ENCODE measurements around the gene TMEM221. TPM values are rescaled to one million over a fixed set of nuclear protein-coding genes. Genes with fewer than 3 reads are reported as not detected.

Gene TMEM221
- total RNA-seq, 4 donors from 2014 or later = 0.39 to 1.2 (median 0.68) TPM; not detected in 1

DNA sequence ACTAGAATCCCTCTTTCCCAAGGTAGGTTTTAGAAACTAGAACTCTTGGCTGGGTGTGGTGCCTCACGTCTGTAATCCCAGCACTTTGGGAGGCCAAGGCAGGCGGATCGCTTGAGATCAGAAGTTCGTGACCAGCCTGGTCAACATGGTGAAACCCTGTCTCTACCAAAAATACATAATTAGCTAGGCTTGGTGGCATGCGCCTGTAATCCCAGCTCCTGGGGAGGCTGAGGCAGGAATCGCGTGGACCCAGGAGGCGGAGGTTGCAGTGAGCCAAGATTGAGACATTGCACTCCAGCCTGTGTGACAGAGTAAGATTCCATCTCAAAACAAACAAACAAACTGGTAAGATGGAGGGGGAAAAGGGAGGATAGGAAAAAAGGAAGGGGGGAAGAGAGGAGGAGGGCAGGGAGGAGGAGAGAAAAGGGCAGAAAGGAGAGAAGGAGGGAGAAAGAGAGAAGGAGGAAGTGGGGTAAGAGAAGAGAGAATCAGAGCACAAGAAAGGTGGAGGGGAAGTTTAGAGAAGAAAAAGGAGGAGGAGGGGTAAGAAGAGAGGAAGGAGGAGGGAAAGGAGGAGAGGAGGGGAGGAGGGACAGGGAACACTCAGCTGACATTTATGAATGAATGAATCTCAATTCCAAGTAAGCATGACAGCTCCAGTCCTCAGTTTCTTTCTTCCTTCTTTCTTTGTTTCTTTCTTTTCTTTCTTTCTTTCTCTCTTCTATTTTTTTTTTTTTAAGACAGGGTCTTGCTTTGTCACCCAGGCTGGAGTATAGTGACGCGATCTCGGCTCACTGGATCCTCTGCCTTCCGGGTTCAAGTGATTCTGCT lies 19.2 kb upstream of the TMEM221 start:
- Histone ChIP-seq H3K27ac (peak overlapping the region; percentile 83), H3K9me3 (no peaks in the 10 kb centered on the region), H3K36me3 (no peaks in the 10 kb centered on the region), H3K4me3 (no peak overlapping the region), H3K27me3 (no peaks in the 10 kb centered on the region), H3K4me1 (peaks cover 43% of the 10 kb centered on the region)
- WGBS = 52% methylated on average over 12 of the region's 12 CpGs
- DNase-seq (ENCODE audit: low spot score in 2 of 2) = no peak
- no peak for TF ChIP-seq POLR2AphosphoS5 (IDR thresholded peaks at IDR 0.05)

DNA sequence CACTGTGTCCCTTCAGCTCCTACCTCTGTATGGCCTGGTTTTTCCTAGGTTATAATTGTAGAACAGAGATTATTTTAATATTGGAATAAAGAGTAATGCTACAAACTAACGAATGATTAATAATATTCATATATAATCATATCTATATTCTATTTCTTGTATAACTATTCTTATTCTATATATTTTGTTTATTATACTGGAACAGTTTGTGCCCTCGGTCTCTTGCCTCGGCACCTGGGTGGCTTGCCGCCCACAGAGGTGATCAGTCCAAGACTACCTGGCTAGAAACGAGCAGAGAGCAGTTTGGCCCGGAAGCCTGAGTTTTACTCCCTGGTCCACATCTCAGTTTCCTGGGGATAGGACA lies 18.0 kb upstream of the TMEM221 start:
- H3K36me3 ChIP-seq = no peaks in the 10 kb centered on the region
- H3K9me3 ChIP-seq = no peaks in the 10 kb centered on the region
- no peaks in the 10 kb centered on the region for H3K27me3 ChIP-seq
- 35% methylated on average over 6 of the region's 6 CpGs for WGBS
- H3K4me1 ChIP-seq = peaks cover 38% of the 10 kb centered on the region
- H3K27ac ChIP-seq = no peak overlapping the region
- DNase-seq (ENCODE audit: low spot score in 2 of 2) = no peak
- H3K4me3 ChIP-seq = no peak overlapping the region
- TF ChIP-seq POLR2AphosphoS5 (IDR thresholded peaks at IDR 0.05) = no peak
- TF ChIP-seq, protein P1, sequence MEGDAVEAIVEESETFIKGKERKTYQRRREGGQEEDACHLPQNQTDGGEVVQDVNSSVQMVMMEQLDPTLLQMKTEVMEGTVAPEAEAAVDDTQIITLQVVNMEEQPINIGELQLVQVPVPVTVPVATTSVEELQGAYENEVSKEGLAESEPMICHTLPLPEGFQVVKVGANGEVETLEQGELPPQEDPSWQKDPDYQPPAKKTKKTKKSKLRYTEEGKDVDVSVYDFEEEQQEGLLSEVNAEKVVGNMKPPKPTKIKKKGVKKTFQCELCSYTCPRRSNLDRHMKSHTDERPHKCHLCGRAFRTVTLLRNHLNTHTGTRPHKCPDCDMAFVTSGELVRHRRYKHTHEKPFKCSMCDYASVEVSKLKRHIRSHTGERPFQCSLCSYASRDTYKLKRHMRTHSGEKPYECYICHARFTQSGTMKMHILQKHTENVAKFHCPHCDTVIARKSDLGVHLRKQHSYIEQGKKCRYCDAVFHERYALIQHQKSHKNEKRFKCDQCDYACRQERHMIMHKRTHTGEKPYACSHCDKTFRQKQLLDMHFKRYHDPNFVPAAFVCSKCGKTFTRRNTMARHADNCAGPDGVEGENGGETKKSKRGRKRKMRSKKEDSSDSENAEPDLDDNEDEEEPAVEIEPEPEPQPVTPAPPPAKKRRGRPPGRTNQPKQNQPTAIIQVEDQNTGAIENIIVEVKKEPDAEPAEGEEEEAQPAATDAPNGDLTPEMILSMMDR (IDR thresholded peaks at IDR 0.05) = no peak
- no peak for TF ChIP-seq POLR2A (IDR thresholded peaks at IDR 0.05)
- TF ChIP-seq EP300 (IDR thresholded peaks at IDR 0.05) = no peak

DNA sequence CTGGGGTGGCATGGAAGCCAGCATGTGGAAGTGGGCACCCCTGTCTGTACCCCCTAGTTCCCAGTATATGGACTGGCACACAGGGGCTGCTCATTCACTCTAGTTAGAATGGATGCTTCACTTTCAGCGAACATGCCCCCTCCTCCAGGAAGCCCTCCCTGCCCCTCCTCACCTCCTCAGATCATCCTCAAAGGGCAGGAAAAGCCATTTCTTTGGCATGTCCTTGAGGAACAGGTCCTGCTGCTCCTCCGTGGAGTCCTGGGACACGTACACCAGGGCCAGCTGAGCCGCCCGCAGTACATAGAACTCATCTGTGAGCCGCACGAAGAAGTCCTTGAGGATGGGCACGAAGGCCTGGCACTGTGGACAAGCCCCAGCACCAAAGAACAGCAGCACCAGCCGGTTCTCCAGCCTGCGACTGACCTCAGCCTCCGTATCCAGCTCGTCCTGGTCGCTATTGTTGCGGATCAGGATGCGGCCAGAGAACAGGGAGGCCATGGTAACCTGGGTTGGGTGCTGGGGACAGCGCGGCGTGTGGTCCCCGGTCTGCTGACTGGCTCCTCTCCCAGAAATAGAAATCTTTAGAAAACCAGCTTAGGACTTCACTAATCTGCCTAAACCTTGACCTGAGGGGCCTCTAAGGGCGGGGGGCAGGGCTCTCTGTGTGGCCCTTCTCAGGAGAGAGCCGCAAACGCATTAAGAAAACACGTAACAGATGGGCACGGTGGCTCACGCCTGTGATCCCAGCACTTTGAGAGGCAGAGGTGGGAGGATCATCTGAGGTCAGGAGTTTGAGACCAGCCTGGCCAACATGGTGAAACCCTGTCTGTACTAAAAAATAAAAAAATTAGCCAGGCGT lies 12.1 kb upstream of the TMEM221 start, which contains the start of gene NXNL1:
NXNL1 (minus strand) TSS at position 555 of the 859 bp plus-strand sequence; CDS start at position 498, 57 bp downstream.
- Histone ChIP-seq H3K9me3 (no peaks in the 10 kb centered on the region), H3K4me3 (no peak within 1 kb of the TSS), H3K4me1 (peaks cover 3% of the 10 kb centered on the region), H3K27ac (no peak within 1 kb of the TSS), H3K27me3 (peaks cover 42% of the 10 kb centered on the region), H3K36me3 (no peaks in the 10 kb centered on the region)
- TF ChIP-seq, protein P1 (IDR thresholded peaks at IDR 0.05) = no peak
- TF ChIP-seq EP300 (IDR thresholded peaks at IDR 0.05) = no peak
- DNase-seq (ENCODE audit: low spot score in 2 of 2) = no peak
- WGBS = 90% methylated on average over 21 of the region's 26 CpGs

DNA sequence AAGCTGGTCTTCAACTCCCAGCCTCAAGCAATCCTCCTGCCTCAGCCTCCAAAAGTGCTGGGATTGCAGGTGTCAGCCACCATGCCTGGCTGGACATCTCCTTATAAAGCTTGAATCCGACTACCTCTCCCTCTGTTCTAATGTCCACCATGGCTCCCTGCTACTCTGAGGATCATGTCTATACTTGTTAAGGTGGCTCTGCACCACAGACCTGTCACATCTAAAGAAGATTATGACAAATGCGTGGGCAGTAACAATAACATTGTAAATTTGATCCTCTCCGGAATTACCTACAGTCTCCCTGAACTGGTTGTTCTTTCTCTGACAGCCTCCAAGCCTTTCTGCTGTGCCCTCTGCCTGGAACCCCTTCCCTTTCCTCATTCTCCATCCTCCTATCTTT lies 10.5 kb upstream of the TMEM221 start:
- no peak for DNase-seq (ENCODE audit: low spot score in 2 of 2)
- TF ChIP-seq EP300 (IDR thresholded peaks at IDR 0.05) (no peak), POLR2AphosphoS5 (IDR thresholded peaks at IDR 0.05) (no peak), POLR2A (IDR thresholded peaks at IDR 0.05) (no peak)
- TF ChIP-seq, protein P1 (IDR thresholded peaks at IDR 0.05) = no peak

DNA sequence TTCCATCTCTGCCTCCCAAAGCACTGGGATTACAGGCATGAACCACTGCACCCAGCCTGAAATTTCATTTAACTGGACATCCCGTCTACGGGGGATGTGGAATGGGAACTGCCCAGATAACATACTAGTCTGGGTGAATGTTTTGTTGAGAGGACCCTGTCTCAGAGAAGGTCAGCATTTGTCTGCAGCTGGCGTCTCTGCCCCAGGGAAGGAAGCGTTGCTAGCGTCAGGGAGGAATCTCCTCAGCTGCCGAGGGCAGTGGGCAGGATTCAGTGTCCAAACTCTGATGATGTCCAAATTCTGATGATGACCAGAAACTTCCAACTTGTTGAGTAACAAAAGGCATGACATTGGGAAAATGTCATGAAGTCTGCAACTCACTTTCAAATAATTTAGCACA lies 9.1 kb upstream of the TMEM221 start:
- Histone ChIP-seq H3K4me1 (peaks cover 15% of the 10 kb centered on the region), H3K27ac (no peak overlapping the region), H3K36me3 (no peaks in the 10 kb centered on the region), H3K4me3 (no peak overlapping the region), H3K9me3 (no peaks in the 10 kb centered on the region), H3K27me3 (peaks cover 63% of the 10 kb centered on the region)
- DNase-seq (ENCODE audit: low spot score in 2 of 2) = no peak
- WGBS = 47% methylated on average over 5 of the region's 6 CpGs
- TF ChIP-seq, protein P1 (IDR thresholded peaks at IDR 0.05) = no peak
- TF ChIP-seq EP300 (IDR thresholded peaks at IDR 0.05) = no peak
- no peak for TF ChIP-seq POLR2AphosphoS5 (IDR thresholded peaks at IDR 0.05)
- TF ChIP-seq POLR2A (IDR thresholded peaks at IDR 0.05) = no peak

More for the DNA sequence above, 10.5 kb upstream of the TMEM221 start:
- Histone ChIP-seq H3K4me1 (peaks cover 15% of the 10 kb centered on the region), H3K9me3 (no peaks in the 10 kb centered on the region), H3K27ac (no peak overlapping the region), H3K4me3 (no peak overlapping the region), H3K36me3 (no peaks in the 10 kb centered on the region), H3K27me3 (peaks cover 58% of the 10 kb centered on the region)
- WGBS = 63% methylated on average over 3 of the region's 3 CpGs

Measured in suprapubic skin (tissue), 4 donors.